GM13976 (cell line): Measurements from ENCODE around the gene MVB12A.

Experiments
- DNase-seq: peaks from one replicate; pipeline ENCODE4 v3.0.0; 2012; ENCODE audit warnings: low spot score
- CTCF ChIP-seq: IDR thresholded peaks from 2 replicates; pipeline ENCODE4 v1.5.1; 2012; ENCODE audit warnings: borderline replicate concordance, mild to moderate bottlenecking; ENCODE audit not compliant: insufficient read depth; ENCODE audit errors: extremely low read depth, missing control alignments, control extremely low read depth
- in situ Hi-C: fragments of 300-500 bp; cut with MboI; formaldehyde crosslinking; loops from one replicate; pipeline ENCODE4 v1.12.0; 2022; ENCODE audit warnings: low sequenced_read_pairs, mixed read lengths, inconsistent platforms; ENCODE audit not compliant: unreplicated experiment

MVB12A gene

DNA sequence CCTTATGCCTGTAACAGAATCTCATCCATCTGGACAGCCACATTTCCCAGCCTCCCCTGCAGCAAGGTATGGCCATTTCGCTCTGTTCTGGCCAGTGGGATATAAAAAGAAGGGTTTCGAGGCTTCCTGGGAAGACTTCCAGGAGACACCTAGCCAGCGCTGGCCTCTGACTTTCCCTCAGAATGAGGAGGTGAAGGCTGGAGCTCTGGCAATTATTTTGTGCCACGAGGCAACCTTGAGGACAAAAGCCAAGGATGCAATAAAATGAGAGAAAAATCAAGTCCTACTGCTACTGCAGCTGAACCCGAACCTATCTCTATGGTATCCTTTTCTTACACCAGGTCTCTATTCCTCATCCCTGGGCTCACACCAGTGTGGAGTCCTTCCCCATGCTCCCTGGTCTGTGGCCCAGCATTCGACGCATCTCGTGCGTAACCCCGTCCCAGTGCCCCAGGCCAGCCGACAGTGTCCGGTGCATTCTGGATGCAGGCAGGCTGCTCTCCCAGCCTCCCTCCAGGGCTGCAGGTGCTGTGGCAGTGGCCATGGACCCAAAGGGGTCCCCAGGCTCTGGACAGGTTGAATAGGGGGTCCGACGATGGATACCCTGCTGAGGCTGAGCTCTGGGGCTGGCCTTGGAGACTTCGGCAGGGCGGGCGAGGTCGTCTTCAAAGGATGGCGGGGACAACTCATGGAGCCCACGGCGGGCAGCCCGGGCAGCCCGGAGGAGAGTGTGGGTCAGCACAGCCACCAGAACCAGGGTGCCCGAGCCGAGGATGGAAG, 16.4 kb downstream of the MVB12A start:
- TF ChIP-seq CTCF: no peak
- in situ Hi-C loops: no loop called here
- DNase-seq: no peak

- no peak for DNase-seq
- in situ Hi-C loops: no loop called here
- TF ChIP-seq CTCF: no peak
Observed at GRCh38 chr19:17436874-17437267, 17.0 kb downstream of the MVB12A start.

DNA sequence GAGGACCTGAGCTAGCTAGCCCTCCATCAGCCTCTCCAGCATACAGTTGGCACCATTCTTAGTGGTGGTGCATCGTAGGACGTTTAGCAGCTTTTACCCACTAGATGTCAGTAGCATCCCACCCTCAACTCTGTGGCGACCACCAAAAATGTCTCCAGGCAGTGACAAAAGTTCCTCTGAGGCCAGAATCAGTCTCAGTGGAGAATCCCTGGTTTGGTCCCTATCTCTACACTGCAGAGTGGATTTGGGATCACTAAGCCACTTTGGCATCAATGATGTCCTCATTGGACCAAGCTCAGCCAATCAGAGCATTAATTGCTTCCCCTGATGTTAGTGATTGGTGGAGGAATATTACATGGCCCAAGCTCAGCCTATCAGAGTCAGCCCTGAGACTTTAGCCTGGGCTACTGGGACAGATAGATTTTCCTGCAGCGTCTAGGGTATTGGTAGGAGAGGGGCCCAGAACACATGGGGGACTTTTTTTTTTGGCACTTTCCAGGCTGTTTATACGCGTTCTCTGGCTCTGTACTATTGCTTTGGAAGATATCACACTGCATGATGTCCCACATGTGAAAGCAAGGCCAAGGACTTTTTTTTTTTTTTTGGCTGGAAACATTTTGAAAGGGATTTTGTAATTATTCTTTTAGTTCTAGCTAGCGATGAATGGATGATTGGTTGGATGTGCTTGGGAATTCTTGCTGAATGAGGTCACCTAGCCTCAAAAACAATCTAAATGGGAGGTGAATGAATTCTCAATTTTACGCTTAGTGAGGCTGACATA, 21.6 kb downstream of the MVB12A start:
- TF ChIP-seq CTCF: peak; percentile 13
- peak; percentile 58 for DNase-seq
- in situ Hi-C loops: no loop called here

GRCh38 chr19:17445526-17446165, 25.8 kb downstream of the MVB12A start:
- no peak for TF ChIP-seq CTCF
- in situ Hi-C loops: no loop called here
- no peak for DNase-seq

- TF ChIP-seq CTCF: no peak
- in situ Hi-C loops: no loop called here
- no peak for DNase-seq
Observed at GRCh38 chr19:17447704-17448130, 27.9 kb downstream of the MVB12A start.

DNA sequence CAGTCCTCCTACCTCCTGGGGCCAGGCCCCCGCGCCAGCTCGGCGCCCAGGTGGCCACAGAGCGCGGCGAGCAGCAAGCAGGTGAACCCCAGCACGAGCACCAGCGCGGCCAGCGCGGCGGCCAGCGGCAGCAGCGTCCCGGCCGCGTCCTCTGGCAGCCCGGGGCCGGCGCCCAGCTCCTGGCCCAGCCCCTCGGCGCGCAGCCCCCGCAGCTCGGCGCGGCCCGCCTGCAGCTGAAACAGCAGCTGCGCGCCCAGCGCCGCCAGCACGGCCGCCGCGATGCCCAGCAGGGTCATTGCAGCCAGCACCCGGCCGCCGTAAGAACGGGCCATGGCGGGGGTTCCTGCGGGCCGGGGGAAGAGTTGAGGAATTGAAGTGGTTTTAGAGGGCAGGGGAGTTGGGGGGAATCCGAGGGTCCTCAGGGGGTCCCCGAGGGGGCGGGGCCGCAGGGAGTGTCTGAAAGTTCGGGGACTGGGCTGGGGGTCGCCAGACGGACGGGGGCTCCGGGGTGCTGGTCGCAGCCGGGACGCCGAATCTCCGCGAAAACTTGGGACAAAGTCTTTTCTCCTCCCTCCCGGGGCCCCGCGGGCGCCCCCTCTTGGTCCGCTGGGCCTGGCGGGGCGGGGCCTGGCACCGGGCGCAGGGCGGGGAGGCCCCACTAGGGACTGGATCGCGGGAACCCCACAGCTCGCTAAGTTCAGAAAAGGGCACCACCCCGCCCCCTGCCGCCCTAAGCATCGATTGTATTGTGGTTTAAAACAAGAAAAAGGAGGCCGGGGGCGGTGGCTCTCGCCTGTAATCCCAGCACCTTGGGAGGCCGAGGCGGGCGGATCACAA, 28.5 kb downstream of the MVB12A start, which contains the start of gene TMEM221:
Gene TMEM221, minus strand, starts transcription at position 538 of the 837 bp plus-strand sequence. Its CDS starts 206 bp downstream, at position 332.
- in situ Hi-C loops: no loop called here
- TF ChIP-seq CTCF: peak; percentile 40
- peak; percentile 81 for DNase-seq
